Mucosa of rectum (tissue), 2 donors: ENCODE results near the gene CEP170.

Source experiments
- H3K27ac ChIP-seq, 2 donors: one replicate each; pipeline ENCODE4 v1.7.0; 2013; ENCODE audit warnings: inconsistent platforms in 2 of 2, low read depth in 2 of 2, low read length in 2 of 2
- H3K27me3 ChIP-seq, 2 donors: one replicate each; pipeline ENCODE4 v1.7.0; 2013; ENCODE audit warnings: low read length in 2 of 2; ENCODE audit not compliant: control insufficient read depth in 2 of 2, insufficient read depth in 2 of 2
- H3K36me3 ChIP-seq, 2 donors: one replicate each; pipeline ENCODE4 v1.7.0; 2013; ENCODE audit warnings: low read length in 2 of 2; ENCODE audit not compliant: control insufficient read depth in 2 of 2, insufficient read depth in 2 of 2
- H3K4me1 ChIP-seq, 2 donors: one replicate each; pipeline ENCODE4 v1.7.0; 2013; ENCODE audit warnings: low read length in 2 of 2, mild to moderate bottlenecking in 1 of 2; ENCODE audit not compliant: control insufficient read depth in 2 of 2, insufficient read depth in 2 of 2
- H3K4me3 ChIP-seq, 2 donors: one replicate each; pipeline ENCODE4 v1.7.0; 2013; ENCODE audit warnings: low read length in 2 of 2
- H3K9ac ChIP-seq, 2 donors: one replicate each; pipeline ENCODE4 v1.7.0; 2013; ENCODE audit warnings: low read length in 2 of 2, low read depth in 1 of 2, mild to moderate bottlenecking in 1 of 2
- H3K9me3 ChIP-seq, 2 donors: one replicate each; pipeline ENCODE4 v1.7.0; 2013; ENCODE audit warnings: low read length in 2 of 2; ENCODE audit not compliant: control insufficient read depth in 2 of 2
- donor health status: healthy.
- donor health status: Normal muscosa, but diverticular disease.

Gene CEP170

DNA sequence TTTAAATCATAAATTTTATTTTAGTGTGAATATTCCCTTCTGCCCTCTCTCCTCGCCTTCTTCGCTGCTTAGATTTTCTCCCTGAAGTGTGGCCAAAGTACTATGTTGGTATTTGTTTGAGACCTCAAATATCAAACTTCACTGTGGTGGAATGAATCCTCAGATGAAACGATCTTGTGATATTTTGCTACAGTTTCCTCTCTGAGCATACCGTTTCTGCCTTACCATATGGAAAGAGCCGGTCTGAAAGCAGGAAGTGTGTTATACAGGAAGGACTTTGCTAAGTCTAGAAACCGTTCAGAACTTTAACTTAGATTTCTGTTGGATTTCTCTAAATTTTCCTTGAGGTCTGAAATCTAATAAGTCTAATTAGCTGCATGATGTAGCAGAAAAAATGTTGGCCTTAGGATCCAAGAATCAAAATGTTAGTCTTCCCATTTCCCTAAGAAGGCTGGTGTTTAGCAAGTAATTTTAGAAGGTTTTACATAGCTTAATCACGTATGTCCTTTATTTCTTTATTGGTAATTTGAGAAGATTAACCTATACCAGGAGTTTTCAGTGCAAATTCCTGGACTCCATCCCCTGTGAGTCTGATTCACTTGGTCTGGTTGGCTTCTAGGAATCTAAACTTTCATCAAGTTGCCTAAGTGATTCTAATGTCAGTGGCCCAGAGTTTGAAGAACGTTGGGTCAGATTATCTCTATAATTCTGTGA lies 31.5 kb upstream of the CEP170 start:
- peaks cover 9 to 11% of the 10 kb centered on the region in 2 donors for H3K36me3 ChIP-seq
- no peaks in the 10 kb centered on the region for H3K9me3 ChIP-seq
- H3K9ac ChIP-seq = no peak overlapping the region
- peak overlapping the region; percentile 39 to 58 for H3K27ac ChIP-seq
- peaks cover 0 to 3% of the 10 kb centered on the region in 2 donors for H3K4me1 ChIP-seq
- H3K4me3 ChIP-seq = no peak overlapping the region
- no peaks in the 10 kb centered on the region for H3K27me3 ChIP-seq

DNA sequence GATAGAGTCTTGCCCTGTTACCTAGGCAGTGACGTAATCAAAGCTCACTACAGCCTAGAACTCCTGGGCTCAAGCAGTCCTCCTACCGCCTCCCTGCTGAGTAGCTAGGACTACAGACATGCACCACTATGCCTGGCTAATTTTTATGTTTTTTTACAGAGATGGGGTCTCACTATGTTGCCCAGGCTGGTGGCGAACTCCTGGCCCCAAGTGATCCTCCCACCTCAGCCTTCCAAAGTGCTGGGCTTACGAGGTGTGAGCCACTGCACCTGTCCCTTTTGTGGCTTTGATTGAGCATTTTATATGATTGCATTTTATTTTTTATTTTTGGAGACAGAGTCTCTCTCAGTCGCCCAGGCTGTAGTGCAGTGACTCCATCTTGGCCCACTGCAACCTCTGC lies 26.6 kb upstream of the CEP170 start:
- Histone ChIP-seq H3K27me3 (no peaks in the 10 kb centered on the region), H3K9me3 (no peaks in the 10 kb centered on the region), H3K36me3 (peaks cover 10 to 17% of the 10 kb centered on the region in 2 donors), H3K4me3 (no peak overlapping the region), H3K9ac (no peak overlapping the region), H3K27ac (no peak overlapping the region), H3K4me1 (peaks cover 0 to 3% of the 10 kb centered on the region in 2 donors)

DNA sequence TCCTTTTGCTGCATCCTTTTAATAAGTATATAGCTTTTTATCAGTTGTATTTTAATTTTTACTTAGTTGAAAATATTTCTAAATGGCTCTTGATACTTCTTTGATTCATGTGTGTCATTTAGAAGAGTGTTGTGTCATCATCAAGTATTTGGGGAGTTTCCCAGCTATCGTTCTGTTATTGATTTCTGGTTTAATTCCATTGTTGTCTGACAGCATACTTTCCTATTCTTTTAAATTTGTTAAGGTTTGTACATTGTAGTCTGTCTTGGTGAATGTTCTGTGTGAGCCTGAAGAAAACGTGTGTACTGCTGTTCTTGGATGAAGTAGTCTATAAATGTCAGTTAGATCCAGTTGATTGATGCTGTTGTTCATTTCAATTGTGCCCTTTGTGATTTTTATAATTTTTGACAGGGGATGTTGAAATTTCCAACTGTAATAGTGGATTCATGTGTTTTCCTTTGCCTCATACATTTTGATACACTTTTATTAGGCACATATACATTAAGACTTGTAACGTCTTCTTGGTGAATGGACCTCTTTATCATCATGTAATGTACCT lies 25.6 kb upstream of the CEP170 start:
- Histone ChIP-seq H3K4me3 (no peak overlapping the region), H3K36me3 (peaks cover 13 to 17% of the 10 kb centered on the region in 2 donors), H3K27me3 (no peaks in the 10 kb centered on the region), H3K9me3 (no peaks in the 10 kb centered on the region), H3K4me1 (no peaks in the 10 kb centered on the region), H3K9ac (no peak overlapping the region), H3K27ac (no peak overlapping the region)

DNA sequence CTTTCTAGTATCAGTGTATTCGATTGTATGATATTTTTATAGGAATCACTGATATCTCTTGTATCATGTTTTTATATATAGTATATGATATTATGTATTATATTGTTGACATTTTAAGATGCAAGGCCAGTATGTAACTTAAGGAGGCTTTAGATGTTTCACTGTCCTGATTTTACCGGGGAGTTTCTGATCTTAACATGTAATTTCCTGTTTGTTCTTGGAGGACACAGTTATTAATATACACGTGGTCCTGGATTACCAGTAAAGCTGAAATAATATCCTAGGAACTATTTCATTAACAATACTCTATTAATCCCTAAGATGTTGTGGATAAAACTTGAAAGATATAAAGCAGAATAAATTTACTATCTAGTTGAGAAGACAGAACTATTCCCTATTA lies 20.2 kb upstream of the CEP170 start:
- peaks cover 27 to 29% of the 10 kb centered on the region in 2 donors for H3K36me3 ChIP-seq
- H3K27ac ChIP-seq = no peak overlapping the region
- no peaks in the 10 kb centered on the region for H3K9me3 ChIP-seq
- H3K4me3 ChIP-seq = no peak overlapping the region
- H3K27me3 ChIP-seq = no peaks in the 10 kb centered on the region
- no peak overlapping the region for H3K9ac ChIP-seq
- H3K4me1 ChIP-seq = no peaks in the 10 kb centered on the region

DNA sequence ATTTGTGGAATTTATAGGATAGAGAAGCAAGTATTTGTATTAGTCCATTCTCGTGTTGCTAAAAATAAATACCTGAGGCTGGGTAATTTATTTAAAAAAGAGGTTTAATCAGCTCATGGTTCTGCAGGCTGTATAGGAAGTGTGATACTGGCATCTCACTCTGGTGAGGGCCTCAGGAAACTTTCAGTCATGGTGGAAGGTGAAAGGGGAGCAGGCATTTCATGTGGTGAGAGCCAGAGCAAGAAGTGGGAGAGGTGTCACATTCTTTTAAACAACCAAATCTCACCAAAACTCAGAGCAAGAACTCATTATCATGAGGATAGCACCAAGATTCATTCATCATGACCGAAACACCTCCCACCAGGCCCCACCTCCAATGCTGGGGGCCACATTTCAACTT lies 18.9 kb upstream of the CEP170 start:
- H3K36me3 ChIP-seq = peaks cover 27 to 29% of the 10 kb centered on the region in 2 donors

DNA sequence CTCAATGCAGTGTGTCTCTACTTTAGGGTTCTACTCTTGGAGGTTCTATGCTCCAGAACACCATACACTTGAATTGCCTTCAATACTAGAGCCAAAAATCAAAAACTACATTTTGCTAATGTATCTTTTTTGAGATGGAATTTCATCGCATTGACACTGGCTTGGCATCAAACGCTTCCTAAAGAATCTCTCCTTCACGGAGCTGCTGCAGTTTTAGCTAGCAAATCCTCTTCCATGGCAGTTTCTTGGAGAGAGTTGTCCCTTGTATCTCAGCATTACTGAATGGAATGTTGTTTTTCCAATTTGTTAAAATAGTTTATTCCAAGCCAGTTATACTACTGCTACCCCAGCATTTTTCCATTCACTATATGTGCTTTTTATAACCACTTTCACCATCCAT lies 18.4 kb upstream of the CEP170 start:
- no peak overlapping the region for H3K27ac ChIP-seq
- H3K36me3 ChIP-seq = peaks cover 27 to 29% of the 10 kb centered on the region in 2 donors
- no peak overlapping the region for H3K4me3 ChIP-seq
- H3K9me3 ChIP-seq = no peaks in the 10 kb centered on the region
- H3K27me3 ChIP-seq = no peaks in the 10 kb centered on the region
- no peak overlapping the region for H3K9ac ChIP-seq
- no peaks in the 10 kb centered on the region for H3K4me1 ChIP-seq

More for the DNA sequence above, 18.9 kb upstream of the CEP170 start:
- no peaks in the 10 kb centered on the region for H3K9me3 ChIP-seq
- no peak overlapping the region for H3K4me3 ChIP-seq
- H3K27ac ChIP-seq = no peak overlapping the region
- no peak overlapping the region for H3K9ac ChIP-seq
- H3K4me1 ChIP-seq = no peaks in the 10 kb centered on the region
- H3K27me3 ChIP-seq = no peaks in the 10 kb centered on the region

DNA sequence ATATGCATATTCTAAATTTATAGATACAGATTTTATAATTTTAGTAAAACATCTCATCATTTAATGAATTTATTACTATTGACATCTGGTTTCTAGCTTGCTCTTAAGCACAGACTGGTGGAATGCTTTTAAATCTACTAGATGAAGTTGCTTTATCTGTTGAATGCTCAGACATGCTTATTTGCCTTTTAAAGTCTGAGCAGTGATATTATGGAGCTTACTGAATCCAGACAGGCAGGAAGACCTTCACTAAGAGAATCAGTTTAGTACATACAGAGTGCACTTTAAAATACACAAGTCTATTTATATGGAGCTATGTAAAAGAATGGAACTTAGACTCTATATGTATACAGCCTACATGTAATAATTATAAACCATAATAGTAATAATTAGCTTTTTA lies 17.3 kb upstream of the CEP170 start:
- no peaks in the 10 kb centered on the region for H3K27me3 ChIP-seq
- peaks cover 27% of the 10 kb centered on the region in 2 donors for H3K36me3 ChIP-seq
- no peaks in the 10 kb centered on the region for H3K4me1 ChIP-seq
- no peak overlapping the region for H3K4me3 ChIP-seq
- no peak overlapping the region for H3K27ac ChIP-seq
- H3K9ac ChIP-seq = no peak overlapping the region
- H3K9me3 ChIP-seq = no peaks in the 10 kb centered on the region

DNA sequence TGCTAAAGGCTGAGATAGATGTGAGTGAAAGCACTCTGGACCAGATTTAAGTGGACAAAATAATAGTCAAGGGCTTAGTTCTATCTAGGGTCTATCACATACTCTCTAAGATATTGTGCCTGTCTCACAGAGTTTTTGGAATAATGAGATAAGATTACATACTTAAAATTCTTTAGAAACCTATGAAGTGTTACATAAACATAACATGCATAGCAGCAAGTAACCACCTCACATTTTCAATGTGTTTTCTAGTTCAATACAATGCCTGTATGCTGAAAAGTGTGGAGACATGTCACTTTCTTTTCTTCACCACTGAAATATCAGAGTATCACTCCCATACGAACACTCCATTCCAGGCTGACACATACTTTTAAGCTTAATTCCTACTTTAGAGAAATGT lies 16.9 kb upstream of the CEP170 start:
- Histone ChIP-seq H3K9me3 (no peaks in the 10 kb centered on the region), H3K4me1 (no peaks in the 10 kb centered on the region), H3K27me3 (no peaks in the 10 kb centered on the region), H3K4me3 (no peak overlapping the region), H3K36me3 (peaks cover 24% of the 10 kb centered on the region in 2 donors), H3K9ac (no peak overlapping the region), H3K27ac (no peak overlapping the region)

DNA sequence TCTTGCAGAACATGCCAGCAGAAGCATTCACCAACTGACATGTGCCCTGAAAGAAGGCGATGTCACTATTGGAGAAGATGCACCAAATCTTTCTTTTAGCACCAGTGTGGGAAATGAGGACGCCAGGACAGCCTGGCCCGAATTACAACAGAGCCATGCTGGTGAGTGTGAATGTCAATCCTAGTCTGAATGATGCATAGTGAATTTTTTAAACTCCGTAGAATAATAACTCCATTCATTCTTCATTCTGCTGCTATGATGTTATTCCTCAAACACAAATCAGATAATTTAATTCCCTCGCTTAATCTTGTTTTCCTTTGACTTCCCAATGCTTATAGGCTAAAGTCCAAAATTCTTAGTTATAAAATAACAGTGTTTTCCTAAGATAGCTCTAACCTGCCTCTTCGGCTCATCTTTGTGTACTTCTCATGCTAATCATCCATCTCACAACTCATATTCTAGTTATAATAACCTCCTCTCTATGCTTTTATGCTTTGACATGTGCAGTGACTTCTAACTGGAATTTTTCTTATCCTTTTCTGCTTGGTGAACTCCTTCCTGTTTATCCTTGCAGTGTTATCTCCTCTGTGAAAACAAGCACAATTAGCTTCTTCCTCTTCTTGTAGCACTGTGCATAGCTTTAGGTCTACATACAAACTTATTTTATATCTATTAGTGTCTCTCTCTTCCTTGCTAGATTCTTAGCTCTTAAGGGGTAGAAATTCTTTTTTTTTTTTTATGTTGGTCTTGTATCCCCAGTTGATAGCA lies 15.2 kb upstream of the CEP170 start:
- Histone ChIP-seq H3K9ac (no peak overlapping the region), H3K9me3 (no peaks in the 10 kb centered on the region), H3K4me1 (no peaks in the 10 kb centered on the region), H3K36me3 (peaks cover 13 to 22% of the 10 kb centered on the region in 2 donors), H3K4me3 (no peak overlapping the region), H3K27me3 (no peaks in the 10 kb centered on the region), H3K27ac (no peak overlapping the region)

DNA sequence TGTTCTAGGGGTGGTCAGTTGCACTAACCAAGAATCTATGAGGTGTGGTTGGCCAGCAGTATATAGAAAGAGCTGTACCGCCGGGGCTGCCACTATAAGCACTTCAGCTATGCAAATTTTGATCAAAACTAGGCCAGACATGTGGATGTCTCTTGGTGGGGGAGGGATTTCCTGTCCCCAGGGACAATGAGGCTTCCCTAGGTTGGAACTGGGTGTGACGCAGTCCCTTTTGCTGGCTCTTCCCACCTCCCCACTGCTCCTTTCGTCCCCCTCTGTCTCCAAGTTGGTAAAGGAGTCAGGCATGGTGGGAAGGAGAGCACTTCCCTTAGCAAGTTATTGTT lies 14.3 kb upstream of the CEP170 start:
- Histone ChIP-seq H3K4me3 (no peak overlapping the region), H3K36me3 (peaks cover 5 to 13% of the 10 kb centered on the region in 2 donors), H3K9me3 (no peaks in the 10 kb centered on the region), H3K27ac (no peak overlapping the region), H3K27me3 (no peaks in the 10 kb centered on the region), H3K9ac (no peak overlapping the region), H3K4me1 (no peaks in the 10 kb centered on the region)
